Measurements from ENCODE around the gene TRIM10.
"Not testable (repeated sequence)": the region's sequence is repeated elsewhere in the genome, so short reads cannot be mapped to it uniquely, and the experiment has no call there.

TRIM10 gene

DNA sequence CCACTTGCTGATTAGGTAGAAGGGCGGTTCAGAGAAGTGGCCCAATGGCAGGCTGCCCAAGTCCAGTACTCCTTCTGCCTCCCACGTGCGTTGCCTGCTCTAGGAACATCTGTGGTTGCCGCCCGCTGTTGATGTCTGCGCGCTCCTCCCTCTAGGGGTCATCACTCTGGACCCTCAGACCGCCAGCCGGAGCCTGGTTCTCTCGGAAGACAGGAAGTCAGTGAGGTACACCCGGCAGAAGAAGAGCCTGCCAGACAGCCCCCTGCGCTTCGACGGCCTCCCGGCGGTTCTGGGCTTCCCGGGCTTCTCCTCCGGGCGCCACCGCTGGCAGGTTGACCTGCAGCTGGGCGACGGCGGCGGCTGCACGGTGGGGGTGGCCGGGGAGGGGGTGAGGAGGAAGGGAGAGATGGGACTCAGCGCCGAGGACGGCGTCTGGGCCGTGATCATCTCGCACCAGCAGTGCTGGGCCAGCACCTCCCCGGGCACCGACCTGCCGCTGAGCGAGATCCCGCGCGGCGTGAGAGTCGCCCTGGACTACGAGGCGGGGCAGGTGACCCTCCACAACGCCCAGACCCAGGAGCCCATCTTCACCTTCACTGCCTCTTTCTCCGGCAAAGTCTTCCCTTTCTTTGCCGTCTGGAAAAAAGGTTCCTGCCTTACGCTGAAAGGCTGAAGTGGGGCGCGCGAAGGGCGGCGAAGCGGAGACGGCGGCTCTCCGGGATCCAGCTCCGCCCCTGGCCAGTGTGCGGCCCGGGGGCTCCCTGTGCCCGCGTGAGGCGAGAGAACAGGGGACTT lies 10.9 kb upstream of the TRIM10 start:
- DNase-seq, result no peak

- DNase-seq, result no peak
Measured at GRCh38 chr6:30169658-30170614, 8.9 kb upstream of the TRIM10 start.

DNA sequence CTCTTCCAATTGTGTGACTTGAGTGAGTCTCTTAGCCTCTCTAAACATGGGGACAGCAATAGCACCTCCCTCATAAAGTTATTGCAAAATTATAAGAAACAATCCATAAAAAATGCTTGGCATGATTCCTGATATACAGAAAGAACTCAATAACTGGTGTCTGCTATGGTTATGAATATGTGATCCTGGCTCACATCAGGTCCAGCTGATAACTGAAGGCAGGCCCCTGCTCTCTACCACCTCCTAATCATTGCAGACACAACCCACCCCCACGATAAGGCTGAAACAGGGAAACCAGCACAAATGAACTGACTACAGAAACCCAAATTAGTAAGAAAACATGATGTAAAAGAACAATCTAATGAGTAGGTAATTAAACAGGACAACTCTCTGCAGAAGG lies 7.7 kb upstream of the TRIM10 start:
- no peak for DNase-seq

DNA sequence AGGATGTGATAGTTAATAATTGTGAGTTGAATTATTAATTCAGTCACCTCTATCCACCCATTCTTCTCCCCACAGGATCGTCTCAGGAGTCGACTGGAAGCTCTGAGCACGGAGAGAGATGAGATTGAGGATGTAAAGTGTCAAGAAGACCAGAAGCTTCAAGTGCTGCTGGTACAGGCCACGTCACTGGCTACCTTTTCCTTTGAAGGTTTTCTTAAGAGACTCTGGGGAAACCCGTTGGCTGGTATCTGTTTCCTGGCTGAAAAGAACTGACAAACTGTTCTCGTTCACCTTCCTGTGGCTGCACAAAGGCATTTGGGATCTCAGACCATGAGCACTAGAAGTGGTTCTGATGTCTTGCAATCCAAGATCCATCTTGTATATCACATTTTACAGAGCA lies 6.1 kb upstream of the TRIM10 start:
- DNase-seq, result no peak

GRCh38 chr6:30165238-30165637 lies 4.2 kb upstream of the TRIM10 start:
- not testable (repeated sequence) for DNase-seq

DNA sequence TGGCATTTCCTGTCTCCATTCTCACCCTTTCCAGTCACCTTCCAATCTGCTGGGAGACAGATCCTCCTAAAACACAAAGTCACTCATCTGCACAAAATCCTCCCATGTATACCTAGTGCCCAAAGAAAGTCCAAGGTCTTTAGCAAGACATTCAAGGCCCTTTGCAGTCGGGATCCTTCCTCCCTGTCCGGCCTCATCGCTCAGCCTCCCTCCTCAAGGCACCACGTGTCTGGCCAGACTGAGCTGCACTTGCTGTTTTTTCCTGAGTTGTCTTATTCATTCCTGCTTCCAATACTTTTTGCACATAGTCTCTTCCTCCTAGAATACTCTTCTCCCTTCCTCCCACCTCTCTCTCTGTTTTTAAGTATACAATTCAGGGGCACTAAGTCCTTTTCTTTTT lies 3.7 kb upstream of the TRIM10 start:
- DNase-seq, result no peak

GRCh38 chr6:30163918-30164654 lies 3.1 kb upstream of the TRIM10 start:
- no peak for DNase-seq

GRCh38 chr6:30163090-30163917 lies 2.3 kb upstream of the TRIM10 start, which contains the start of gene TRIM15:
TRIM15 (plus strand) TSS chr6:30163546; CDS start chr6:30163685, 139 bp downstream.
- peak; percentile 16 for DNase-seq

- no peak for DNase-seq
Measured at GRCh38 chr6:30162265-30163089, 1.5 kb upstream of the TRIM10 start.

GRCh38 chr6:30160008-30160784 lies 815 bp downstream of the TRIM10 start:
- DNase-seq, result no peak

DNA sequence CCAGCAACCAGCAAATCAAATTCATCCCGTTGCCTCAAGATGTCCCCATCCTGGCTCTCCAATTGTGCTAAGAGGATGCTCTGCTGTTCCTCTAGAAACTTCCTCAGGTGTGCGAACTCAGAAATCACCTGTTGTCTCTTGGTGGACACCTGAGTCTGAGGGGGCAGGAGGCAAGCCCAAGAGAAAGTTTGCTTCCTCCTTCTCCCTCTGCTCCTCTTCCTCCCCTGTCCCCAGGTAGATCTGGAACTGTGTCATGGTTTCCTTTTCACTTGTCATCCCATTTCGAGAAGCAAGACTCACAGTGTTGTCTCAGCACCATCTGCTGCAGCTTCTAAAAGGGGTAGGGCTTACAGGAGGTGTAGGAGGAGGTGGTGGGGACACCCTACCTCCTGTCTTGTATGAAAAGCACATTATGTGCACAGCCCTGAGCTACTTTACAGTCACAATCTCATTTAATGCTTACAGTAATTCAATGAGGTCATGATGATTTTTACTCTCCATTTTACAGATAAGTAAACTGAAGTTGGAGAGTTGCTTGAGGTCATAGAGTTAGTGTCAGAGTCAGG lies 2.5 kb downstream of the TRIM10 start:
- no peak for DNase-seq

DNA sequence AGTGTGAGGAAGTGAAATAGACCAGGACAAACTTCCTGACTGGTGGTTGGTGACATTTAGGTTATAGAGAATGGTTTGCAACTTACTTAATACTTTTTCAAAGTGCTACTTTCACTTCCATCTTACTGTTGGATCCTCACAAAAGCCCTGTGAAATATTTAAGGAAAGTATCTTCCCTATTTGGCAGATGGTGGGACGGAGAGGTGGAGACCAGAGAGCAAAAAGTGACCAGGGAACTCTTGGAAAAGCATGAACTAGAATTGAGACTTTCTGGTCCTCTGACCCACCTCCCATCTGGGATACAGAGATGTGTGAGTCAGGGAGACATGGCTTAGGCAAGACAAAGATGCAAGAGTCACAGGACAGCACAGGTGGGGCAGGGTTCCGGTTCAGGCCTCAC lies 3.0 kb downstream of the TRIM10 start:
- no peak for DNase-seq

- DNase-seq, result no peak
Measured at GRCh38 chr6:30157581-30157980, 3.4 kb downstream of the TRIM10 start.

GRCh38 chr6:30156774-30157173 lies 4.2 kb downstream of the TRIM10 start:
- DNase-seq, result no peak

- no peak for DNase-seq
Measured at GRCh38 chr6:30156262-30156599, 4.8 kb downstream of the TRIM10 start.

DNA sequence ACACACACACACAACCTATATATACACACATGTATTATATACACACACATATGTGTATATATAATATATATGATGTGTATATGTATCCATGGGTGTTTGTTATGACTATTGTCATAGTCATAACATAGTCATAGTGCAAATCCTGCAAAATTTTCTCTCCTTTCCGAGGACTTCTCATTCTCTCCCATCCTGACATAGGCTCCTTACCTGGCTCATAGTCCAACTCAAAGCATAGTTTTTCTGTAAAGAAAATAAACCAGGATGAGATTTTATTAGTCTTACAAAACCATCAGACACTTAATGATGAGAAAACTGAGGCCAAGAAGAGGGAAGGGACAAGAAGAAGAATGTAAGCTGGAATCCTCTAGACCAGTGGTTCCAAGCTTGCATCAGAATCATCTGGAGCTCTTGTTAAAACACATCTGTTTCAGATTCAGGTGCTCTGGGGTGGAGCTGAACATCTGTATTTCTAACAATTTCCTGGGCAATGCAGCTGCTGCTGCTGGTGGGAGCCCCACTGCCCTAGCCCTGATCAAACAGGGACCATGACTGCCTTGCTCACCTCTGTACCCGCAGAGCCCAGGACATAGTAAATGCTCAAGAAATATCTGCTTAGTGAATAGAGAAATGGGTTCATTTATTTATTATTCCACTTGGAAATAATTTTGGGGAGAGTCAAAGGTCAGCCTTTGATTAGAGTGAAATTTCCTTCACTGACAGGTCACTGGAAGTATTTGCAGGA lies 5.3 kb downstream of the TRIM10 start:
- no peak for DNase-seq

- DNase-seq, result no peak
Measured at GRCh38 chr6:30154709-30155519, 6.1 kb downstream of the TRIM10 start.

GRCh38 chr6:30154061-30154460 lies 7.0 kb downstream of the TRIM10 start:
- no peak for DNase-seq
